Duodenal mucosa (tissue), 2 donors: ENCODE data around the gene C17orf67.

Experiments
- H3K27ac ChIP-seq: one replicate; pipeline ENCODE4 v1.7.0; 2013; ENCODE audit warnings: low read depth, low read length
- H3K27me3 ChIP-seq, 2 donors: one replicate each; pipeline ENCODE4 v1.7.0; 2013; ENCODE audit warnings: low read length in 2 of 2, control low read depth in 1 of 2; ENCODE audit not compliant: insufficient read depth in 2 of 2, control insufficient read depth in 1 of 2
- H3K36me3 ChIP-seq, 2 donors: one replicate each; pipeline ENCODE4 v1.7.0; 2013; ENCODE audit warnings: low read length in 2 of 2, control low read depth in 1 of 2; ENCODE audit not compliant: insufficient read depth in 2 of 2, control insufficient read depth in 1 of 2
- H3K4me1 ChIP-seq, 2 donors: one replicate each; pipeline ENCODE4 v1.7.0; 2013; ENCODE audit warnings: low read length in 2 of 2, control low read depth in 1 of 2; ENCODE audit not compliant: insufficient read depth in 2 of 2, control insufficient read depth in 1 of 2
- H3K4me3 ChIP-seq, 2 donors: one replicate each; pipeline ENCODE4 v1.7.0; 2013; ENCODE audit warnings: low read length in 2 of 2, low read depth in 1 of 2
- H3K9ac ChIP-seq, 2 donors: one replicate each; pipeline ENCODE4 v1.7.0; 2013; ENCODE audit warnings: low read length in 2 of 2, low read depth in 1 of 2
- H3K9me3 ChIP-seq, 2 donors: one replicate each; pipeline ENCODE4 v1.7.0; 2013; ENCODE audit warnings: low read length in 2 of 2, control low read depth in 1 of 2; ENCODE audit not compliant: control insufficient read depth in 1 of 2

Gene C17orf67, protein sequence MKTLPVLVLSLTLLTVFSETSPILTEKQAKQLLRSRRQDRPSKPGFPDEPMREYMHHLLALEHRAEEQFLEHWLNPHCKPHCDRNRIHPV

DNA sequence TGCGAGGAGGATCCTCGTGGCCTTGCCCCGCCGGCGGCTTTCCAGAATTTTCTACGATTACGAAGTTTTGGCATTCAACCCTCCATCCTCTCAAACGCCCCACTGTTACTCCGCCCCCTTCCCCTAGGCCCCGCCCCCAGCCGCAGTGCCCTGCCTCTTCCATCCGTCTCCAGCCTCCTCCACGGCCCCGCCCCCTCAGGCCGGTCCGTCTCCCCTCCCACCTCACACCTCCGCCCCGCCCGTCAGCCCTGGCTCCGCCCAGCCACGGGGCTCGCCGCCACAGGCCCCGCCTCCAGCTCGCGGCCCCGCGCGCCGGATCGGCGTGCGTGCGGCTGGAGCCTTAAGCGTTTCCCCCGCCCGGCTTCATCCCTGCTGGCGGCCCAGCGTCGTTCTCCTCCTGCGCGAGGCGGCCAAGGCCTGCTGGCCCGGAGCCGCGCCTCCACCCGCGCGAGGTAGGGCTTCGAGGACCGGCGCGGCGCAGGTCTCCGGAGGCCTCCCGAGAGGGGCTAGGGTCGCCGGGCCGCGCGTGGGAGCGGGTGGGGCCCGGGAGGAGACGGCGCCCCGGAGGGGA lies at the start of gene C17orf67, which contains the start of gene DGKE:
TSS of gene C17orf67 (minus strand) at position 112 of the 571 bp plus-strand sequence. CDS start 18,110 bp downstream, outside the sequence.
TSS of gene DGKE (plus strand) at position 343 of the 571 bp plus-strand sequence. CDS start 645 bp downstream, outside the sequence.
- Histone ChIP-seq H3K4me3 (peak within 1 kb of the TSS; percentile 81 to 87), H3K9me3 (no peaks in the 10 kb centered on the region), H3K27ac (peak within 1 kb of the TSS; percentile 68), H3K36me3 (peaks cover 0 to 2% of the 10 kb centered on the region in 2 donors), H3K9ac (peak within 1 kb of the TSS; percentile 62 to 81), H3K4me1 (peaks cover 17 to 22% of the 10 kb centered on the region in 2 donors), H3K27me3 (no peaks in the 10 kb centered on the region)

DNA sequence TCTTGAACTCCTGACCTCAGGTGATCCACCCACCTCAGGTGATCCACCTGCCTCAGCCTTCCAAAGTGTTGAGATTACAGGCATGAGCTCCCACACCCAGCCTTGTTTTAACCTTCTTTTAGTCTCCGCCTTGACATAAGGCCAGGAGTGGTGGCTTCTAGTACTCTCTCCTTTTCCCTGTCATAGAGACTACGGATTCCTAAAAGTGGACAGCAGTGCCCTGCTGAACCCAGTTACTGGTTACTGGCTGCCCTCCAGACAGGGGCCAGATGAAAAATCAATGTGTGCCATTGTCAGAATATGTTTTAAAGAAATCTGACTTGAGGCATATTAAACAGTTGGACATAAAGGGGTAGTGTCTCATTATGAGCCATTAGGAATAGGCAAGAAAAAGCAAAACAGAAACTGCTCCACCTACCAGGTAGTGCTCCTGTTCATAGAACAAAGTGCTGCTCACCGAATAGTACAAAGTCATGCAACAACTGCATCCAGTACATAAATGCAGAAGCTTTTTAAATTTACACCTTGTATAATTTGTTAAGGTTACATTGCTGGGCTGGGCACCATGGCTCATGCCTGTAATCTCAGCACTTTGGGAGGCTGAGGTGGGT lies 48.1 kb upstream of the C17orf67 start:
- no peak overlapping the region for H3K9ac ChIP-seq
- H3K9me3 ChIP-seq, result no peaks in the 10 kb centered on the region
- H3K36me3 ChIP-seq, result peaks cover 0 to 2% of the 10 kb centered on the region in 2 donors
- H3K27ac ChIP-seq, result no peak overlapping the region
- no peak overlapping the region for H3K4me3 ChIP-seq
- H3K4me1 ChIP-seq, result peaks cover 7 to 11% of the 10 kb centered on the region in 2 donors
- no peaks in the 10 kb centered on the region for H3K27me3 ChIP-seq

DNA sequence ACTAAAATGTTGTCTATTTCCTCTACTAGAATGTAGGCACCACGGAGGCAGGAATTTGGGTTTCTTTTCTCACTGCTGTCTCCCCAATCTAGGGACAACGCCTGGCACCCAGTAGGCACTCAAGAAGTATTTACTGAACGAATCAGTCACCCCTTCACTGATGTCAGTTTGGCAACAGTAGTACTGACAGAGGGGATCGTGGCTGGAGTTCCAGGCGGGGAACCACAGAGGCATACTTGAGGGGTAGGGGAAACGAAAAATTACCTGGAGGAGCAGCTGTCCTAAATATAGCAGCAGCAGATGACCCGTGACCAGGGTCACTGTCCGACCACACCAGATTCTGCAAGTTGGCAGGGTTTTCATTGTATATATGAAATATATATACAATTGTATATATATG lies 46.9 kb upstream of the C17orf67 start:
- H3K27ac ChIP-seq, result no peak overlapping the region
- no peak overlapping the region for H3K4me3 ChIP-seq
- no peaks in the 10 kb centered on the region for H3K9me3 ChIP-seq
- peaks cover 0 to 2% of the 10 kb centered on the region in 2 donors for H3K4me1 ChIP-seq
- H3K27me3 ChIP-seq, result no peaks in the 10 kb centered on the region
- H3K9ac ChIP-seq, result no peak overlapping the region
- H3K36me3 ChIP-seq, result peaks cover 0 to 2% of the 10 kb centered on the region in 2 donors

DNA sequence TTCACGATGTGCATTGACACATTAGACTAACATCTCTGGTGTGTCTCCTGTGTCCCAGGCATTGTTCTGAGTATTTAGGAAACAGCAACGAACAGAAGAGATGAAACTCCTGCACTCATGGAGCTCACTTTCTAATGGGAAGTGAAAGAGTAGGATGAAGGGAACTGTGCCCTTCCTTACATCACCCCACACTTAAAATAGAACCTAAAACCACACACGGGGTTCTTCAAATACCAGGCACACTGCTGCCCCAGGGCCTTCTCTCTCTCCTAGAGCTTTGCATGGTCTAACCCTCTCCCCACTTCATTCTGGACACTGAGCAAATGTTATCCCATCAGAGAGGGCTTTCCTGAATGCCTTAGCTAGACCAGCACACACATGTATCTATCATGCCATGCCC lies 46.4 kb upstream of the C17orf67 start:
- Histone ChIP-seq H3K36me3 (peaks cover 0 to 2% of the 10 kb centered on the region in 2 donors), H3K4me3 (no peak overlapping the region), H3K9me3 (no peaks in the 10 kb centered on the region), H3K27ac (no peak overlapping the region), H3K27me3 (no peaks in the 10 kb centered on the region), H3K4me1 (no peaks in the 10 kb centered on the region), H3K9ac (no peak overlapping the region)

DNA sequence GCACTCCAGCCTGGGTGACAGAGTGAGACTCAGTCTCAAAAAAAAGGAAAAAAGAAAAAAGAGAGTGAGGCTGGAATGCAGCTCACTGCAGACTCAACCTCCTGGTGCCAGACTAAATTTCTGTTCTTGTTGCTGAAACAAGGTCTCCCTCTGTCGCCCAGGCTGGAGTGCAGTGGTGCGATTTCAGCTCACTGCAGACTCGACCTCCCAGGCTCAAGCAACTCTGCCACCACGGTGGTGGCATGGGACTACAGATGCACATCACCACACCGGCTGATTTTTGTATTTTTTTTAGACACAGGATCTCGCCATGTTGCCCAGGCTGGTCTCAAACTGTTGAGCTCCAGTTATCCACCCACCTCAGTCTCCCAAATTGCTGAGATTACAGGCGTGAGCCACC lies 45.6 kb upstream of the C17orf67 start:
- H3K27me3 ChIP-seq, result no peaks in the 10 kb centered on the region
- H3K27ac ChIP-seq, result no peak overlapping the region
- H3K4me3 ChIP-seq, result no peak overlapping the region
- no peaks in the 10 kb centered on the region for H3K9me3 ChIP-seq
- no peaks in the 10 kb centered on the region for H3K4me1 ChIP-seq
- H3K9ac ChIP-seq, result no peak overlapping the region
- H3K36me3 ChIP-seq, result no peaks in the 10 kb centered on the region

DNA sequence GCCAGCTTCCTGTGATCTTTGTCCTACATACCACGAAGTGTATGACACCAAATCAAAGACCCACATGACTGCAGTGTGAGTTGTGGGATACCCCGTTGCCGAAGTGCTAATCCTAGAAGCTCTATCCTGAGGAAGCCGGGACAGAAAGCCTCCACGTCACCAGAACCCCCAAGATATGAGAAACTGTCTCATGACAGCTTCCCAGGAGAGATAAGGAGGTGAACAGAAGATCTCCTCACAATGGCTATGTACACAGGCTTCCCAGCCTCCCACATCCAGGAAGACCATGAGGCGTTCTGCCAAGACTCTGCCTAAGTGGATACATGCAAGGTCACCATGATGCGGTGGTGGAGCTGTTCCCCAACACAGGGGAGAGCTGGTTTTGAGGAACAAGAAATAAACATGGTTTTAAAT lies 43.1 kb upstream of the C17orf67 start:
- Histone ChIP-seq H3K9me3 (no peaks in the 10 kb centered on the region), H3K27me3 (no peaks in the 10 kb centered on the region), H3K4me1 (no peaks in the 10 kb centered on the region), H3K9ac (no peak overlapping the region), H3K4me3 (no peak overlapping the region), H3K36me3 (no peaks in the 10 kb centered on the region), H3K27ac (no peak overlapping the region)

DNA sequence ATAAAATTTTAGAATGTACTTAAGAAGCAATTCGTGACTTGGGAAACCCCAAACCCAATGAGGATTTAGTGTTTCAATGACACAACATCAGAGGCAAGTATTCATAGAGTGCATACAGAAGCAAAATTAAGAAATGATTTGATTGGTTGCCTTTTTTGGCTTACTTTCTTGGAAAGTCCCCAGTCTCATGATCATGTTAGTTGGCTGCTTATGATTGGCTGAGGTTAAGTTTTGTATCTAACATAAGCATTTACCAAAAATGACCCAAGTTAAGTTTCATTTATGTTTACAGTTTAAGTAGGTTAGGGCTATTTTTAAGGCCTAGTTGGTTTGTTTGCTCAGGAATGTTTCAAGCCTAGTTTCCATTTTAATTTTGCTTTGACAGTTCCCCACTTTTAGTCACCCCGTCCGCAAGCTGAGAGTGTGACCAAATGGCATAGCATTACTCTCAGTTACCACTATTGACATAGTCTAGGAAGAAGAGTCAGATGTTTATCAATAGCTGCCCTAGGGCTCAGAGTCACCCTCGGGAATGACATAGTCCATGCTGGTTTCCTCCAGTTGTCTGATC lies 36.4 kb upstream of the C17orf67 start:
- Histone ChIP-seq H3K9ac (no peak overlapping the region), H3K27me3 (no peaks in the 10 kb centered on the region), H3K9me3 (no peaks in the 10 kb centered on the region), H3K36me3 (no peaks in the 10 kb centered on the region), H3K27ac (no peak overlapping the region), H3K4me1 (peaks cover 8 to 11% of the 10 kb centered on the region in 2 donors), H3K4me3 (no peak overlapping the region)

DNA sequence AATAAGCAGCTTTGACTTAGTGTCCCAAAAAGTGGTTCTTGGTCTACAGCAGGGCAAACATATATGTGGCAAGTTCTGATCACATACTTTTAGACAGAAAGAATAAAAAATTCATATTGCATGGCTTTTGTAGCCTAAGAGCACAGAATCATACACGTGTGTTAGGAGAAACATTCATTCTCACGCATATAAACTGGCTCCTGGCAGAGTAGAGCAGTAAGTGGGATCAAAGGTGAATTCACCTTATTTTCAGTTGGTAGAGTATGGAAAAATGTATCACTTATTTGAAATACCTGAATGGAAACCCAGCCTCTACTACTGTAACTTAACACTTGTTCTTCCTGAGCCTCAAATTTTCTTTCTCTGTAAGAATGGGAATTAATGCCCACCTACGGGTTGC lies 35.0 kb upstream of the C17orf67 start:
- no peaks in the 10 kb centered on the region for H3K27me3 ChIP-seq
- peaks cover 8 to 11% of the 10 kb centered on the region in 2 donors for H3K4me1 ChIP-seq
- H3K9me3 ChIP-seq, result no peaks in the 10 kb centered on the region
- H3K9ac ChIP-seq, result no peak overlapping the region
- H3K36me3 ChIP-seq, result no peaks in the 10 kb centered on the region
- H3K27ac ChIP-seq, result no peak overlapping the region
- H3K4me3 ChIP-seq, result no peak overlapping the region

DNA sequence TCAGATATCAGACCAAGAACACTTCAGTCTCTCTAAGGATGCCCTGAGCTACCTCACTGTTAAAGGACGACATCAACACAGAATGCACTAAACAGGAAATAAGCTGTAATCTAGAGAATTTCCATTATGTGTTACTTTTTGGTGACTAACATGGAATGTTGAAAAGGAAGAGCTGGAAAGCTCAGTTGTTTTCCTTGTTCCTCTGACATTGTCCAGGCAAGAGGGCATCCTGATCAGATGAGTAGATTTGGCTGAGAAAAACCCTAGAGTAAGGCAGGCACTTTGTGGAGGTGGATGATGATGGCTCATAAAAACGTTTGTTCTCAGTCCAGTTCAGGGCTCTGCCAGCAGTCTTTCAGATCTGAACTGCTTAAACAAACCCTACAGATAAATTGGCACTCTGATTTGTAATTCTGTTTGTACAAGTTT lies 34.2 kb upstream of the C17orf67 start:
- H3K27me3 ChIP-seq, result no peaks in the 10 kb centered on the region
- no peak overlapping the region for H3K27ac ChIP-seq
- H3K4me1 ChIP-seq, result peaks cover 8 to 11% of the 10 kb centered on the region in 2 donors
- peaks cover 0 to 2% of the 10 kb centered on the region in 2 donors for H3K36me3 ChIP-seq
- no peak overlapping the region for H3K4me3 ChIP-seq
- H3K9me3 ChIP-seq, result no peaks in the 10 kb centered on the region
- H3K9ac ChIP-seq, result no peak overlapping the region

DNA sequence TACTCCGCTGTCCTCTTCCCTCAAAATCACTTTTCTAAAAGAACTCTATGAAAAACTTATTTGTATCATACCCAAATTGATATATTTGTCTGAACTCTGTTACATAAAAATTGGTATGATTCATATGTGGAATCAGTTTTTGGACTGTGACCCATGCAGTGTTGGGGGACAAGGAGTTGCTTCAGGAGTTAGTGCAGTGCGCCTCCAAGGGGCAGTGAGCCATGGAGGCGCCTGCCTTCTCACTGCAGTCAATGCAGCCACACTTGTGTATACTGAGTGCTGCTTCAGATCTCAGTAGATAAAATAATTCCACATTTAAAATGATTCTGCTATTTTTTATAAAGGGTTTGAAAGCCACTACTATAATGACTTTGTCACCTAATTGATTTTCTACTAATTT lies 32.8 kb upstream of the C17orf67 start:
- peaks cover 0 to 14% of the 10 kb centered on the region in 2 donors for H3K36me3 ChIP-seq
- no peak overlapping the region for H3K27ac ChIP-seq
- H3K9ac ChIP-seq, result no peak overlapping the region
- H3K27me3 ChIP-seq, result no peaks in the 10 kb centered on the region
- no peaks in the 10 kb centered on the region for H3K9me3 ChIP-seq
- no peak overlapping the region for H3K4me3 ChIP-seq
- H3K4me1 ChIP-seq, result peaks cover 8 to 11% of the 10 kb centered on the region in 2 donors
